Transverse colon (tissue), 4 donors: ENCODE data around the gene AGAP1.

ENCODE experiments used
- CTCF ChIP-seq, 5 experiments: fragments of 200-600 bp in 3 of 5; fragments of 450-650 bp in 2 of 5; sonication (generic) in 3 of 5; IDR thresholded peaks; 1 replicate in 2 of 5; 2 replicates in 3 of 5; pipeline ENCODE4 v1.5.1; 2016 to 2017; ENCODE audit warnings: antibody characterized with exemption in 5 of 5, inconsistent platforms in 3 of 5, mild to moderate bottlenecking in 2 of 5, moderate library complexity in 1 of 5
- EP300 ChIP-seq: sonication (generic); formaldehyde crosslinking; IDR thresholded peaks from one replicate; pipeline ENCODE4 v1.6.1; 2017; ENCODE audit warnings: antibody characterized with exemption, low read depth
- POLR2A ChIP-seq: fragments of 450-650 bp; IDR thresholded peaks from one replicate; pipeline ENCODE4 v1.6.1; 2016; ENCODE audit warnings: antibody characterized with exemption, mild to moderate bottlenecking, moderate library complexity
- POLR2AphosphoS5 ChIP-seq, 3 donors: sonication (generic); formaldehyde crosslinking; IDR thresholded peaks; one replicate each; pipeline ENCODE4 v1.6.1; 2016; ENCODE audit warnings: antibody characterized with exemption in 3 of 3

GRCh38 chr2:236065314-236066160 lies 571.7 kb downstream of the AGAP1 start:
- TF ChIP-seq CTCF (IDR thresholded peaks at IDR 0.05) (no peak), POLR2A (no peak), POLR2AphosphoS5 (IDR thresholded peaks at IDR 0.05) (no peak), EP300 (no peak)
